Activated gamma-delta T cell treated with anti-CD3 and anti-CD28 coated beads, Interleukin-2, amount 50 U/mL, for 16 hours (primary cell): ENCODE results near the gene GPR151.

Experiments used
- DNase-seq: peaks from one replicate; pipeline ENCODE4 v3.0.0-alpha.2; 2020; ENCODE audit warnings: low read depth

GPR151 gene

DNA sequence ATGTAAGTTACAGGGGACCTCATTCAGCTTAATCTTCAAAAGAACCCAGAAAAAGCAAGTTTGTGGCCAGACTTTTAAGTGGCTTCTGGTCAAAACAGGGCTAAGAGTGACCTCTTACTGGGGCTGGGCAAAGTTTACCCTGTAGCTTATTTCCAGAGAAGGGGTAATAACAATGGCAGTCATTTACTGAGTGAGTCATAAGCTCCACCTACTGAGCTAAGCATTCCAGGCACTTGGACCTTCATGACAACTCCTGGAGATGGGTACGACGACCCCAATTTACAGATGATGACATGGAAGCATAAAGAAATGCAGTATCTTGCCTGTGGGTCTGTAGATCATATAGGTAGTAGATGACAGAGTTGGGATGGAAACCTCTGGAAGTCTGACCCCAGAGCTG is 4.7 kb upstream of the GPR151 start:
- no peak for DNase-seq

DNA sequence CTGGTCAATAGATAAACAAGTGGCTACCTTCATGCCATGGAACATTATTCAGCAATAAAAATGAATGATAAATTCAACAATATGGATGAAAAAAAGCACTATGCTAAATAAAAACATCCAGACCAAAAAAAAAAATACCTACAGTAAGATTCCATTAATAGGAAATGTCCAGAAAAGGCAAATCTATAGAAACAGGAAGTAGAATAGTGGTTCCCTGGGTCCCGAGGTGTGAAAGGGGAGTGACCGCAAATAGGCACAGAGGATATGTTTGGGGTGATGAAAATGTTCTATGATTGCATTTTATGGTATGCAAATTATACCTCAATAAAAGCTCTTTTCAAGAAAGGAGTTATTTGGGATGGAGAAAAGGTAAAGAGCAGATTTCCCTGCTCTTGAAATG is 3.6 kb upstream of the GPR151 start:
- DNase-seq = no peak

DNA sequence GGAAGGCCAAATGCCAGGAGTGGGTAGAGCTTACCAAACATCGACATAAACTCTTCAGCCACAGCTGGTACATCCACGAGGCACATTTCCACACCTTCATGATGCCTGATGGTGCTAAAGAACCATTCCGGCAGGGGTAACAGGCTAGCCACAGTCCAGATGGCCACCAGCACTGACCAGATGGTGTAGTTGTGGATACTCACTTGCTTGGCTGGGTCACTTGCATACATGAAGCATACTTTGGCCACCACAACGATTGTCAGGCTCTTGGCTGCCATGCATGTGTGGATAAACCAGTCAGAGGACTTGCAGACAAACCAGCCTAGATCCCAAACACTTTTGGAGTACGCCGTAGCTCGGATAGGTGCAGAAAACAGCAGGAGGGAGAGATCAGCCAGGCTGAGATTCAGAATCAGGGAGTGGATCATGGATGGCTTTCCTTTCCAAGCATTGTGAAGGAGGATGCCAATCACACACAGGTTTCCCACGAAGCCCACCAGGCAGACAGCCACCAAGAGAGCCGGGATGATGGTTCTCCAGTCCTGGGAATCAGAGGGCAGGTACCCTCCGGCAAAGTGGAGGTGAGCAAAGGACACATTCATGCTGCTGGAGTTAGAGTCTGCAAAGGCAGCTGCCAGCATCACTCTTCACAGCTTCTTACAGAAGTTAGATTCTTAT is 378 bp downstream of the GPR151 start:
- no peak for DNase-seq

DNA sequence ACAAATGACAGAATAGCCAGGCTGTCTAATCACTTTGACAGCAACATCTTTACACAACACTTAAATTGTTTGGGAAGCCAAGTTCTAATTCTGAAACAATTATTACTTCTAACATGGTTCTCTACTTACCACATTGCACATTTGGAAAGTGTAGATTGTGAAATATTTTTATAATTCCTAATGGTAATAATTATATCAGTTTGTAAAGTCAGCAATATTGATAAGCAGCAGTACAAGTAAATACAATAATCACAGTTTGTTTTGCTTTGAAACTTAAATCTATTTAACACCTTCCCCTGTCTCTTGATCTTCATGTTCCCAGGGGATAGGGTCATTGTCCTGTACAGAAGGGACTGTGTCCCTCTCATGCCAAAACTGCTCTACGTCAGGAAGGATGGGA is 1.4 kb downstream of the GPR151 start:
- no peak for DNase-seq

DNA sequence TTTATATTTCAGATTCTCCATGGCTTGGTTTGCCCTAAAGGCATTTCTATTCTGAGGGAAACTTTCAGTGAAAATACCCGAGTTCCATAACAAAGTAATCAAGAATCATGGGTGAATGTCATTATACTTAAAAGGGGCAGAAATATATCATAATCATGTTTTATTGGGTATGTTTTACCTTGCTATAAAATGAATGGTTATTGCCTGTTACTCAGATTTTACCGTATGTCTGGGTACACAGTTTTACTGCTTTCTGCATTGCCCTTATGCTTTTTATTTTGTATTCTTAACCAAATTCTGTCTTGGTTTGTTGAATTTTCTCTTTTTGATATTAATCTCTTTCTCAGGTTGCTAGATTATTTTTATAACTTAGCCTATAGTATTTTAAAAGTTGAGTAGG is 2.5 kb downstream of the GPR151 start:
- no peak for DNase-seq

DNA sequence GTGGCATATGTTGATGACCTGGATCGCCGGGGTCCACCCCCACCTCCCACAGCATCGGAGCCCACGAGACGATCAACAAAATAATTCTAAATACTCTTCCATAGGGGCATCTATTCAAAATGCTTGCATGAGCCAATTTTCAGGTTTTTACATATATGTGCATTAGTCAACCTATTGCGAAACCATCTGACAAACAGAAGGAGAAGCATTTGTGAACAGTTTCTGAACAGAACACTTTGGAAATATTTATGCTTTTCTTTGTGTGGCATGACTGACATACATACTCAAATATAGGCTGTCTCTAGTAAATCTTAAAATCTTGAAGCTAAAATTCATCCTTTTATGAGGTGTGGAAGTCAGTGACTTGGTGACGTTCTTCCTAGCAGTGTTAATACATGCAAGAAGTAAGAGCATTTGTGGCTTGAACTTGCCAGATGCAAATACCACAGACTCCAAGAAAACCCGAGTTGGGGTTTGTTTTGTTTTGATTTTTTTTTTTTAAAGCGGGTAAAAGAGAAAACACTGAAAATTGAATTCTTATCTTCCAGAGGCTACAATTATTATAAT is 5.3 kb downstream of the GPR151 start:
- no peak for DNase-seq

DNA sequence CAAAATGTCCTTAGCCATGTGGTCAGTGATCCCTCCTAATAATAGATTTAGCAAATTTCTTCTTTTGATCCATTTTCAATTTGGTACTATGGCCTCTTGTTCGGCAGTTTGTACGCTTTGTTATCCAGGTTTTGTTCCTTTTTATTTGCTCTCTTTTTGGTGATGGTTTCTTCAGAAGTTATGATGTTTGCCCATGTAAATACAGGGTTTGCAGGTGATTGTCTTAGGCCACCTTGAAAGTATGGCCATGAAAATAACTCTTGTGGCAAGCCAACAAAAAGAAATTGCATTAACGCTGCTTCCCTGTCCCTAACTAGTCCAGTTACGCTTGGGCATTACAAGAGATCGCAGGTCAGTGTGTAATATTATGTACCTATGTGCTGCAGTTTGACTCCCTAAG is 8.6 kb downstream of the GPR151 start:
- DNase-seq = no peak

DNA sequence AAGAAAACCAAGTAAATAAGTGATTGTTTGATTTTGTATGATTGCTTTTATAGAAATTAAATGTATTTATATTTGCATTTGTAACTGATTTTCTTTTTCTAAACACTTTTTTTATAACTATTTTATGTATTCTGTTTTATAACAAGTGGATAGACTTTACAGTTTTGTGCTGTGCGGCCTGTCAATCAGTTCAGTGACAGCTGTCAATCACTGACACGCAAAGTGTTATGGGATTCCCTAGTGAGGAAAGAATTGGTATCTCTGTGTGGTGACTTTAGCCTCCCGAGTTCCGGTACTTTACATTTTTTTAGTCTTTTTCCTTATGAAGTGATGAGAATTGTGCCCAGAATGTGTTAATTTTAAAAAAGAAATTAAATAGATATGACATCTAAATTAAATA is 16.3 kb downstream of the GPR151 start:
- DNase-seq = no peak

DNA sequence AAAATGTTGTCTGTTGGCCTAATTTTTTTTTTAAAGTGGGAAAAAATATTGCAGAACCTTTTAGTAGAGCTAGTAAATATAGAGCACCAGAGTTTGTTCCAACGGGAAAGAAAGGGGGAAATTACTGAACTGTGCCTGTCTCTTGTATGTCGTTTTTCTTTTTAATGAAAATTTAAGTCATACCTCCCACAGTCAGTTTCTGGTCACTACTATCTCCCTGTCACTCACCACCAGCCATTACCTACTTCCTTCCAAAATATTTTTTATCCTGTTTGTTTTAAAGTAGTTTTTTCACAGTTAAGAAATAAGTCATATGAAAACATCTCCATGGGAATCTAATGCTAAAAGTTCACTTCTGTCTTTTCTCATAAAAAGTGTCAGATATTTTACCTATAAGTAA is 21.3 kb downstream of the GPR151 start:
- DNase-seq = no peak

DNA sequence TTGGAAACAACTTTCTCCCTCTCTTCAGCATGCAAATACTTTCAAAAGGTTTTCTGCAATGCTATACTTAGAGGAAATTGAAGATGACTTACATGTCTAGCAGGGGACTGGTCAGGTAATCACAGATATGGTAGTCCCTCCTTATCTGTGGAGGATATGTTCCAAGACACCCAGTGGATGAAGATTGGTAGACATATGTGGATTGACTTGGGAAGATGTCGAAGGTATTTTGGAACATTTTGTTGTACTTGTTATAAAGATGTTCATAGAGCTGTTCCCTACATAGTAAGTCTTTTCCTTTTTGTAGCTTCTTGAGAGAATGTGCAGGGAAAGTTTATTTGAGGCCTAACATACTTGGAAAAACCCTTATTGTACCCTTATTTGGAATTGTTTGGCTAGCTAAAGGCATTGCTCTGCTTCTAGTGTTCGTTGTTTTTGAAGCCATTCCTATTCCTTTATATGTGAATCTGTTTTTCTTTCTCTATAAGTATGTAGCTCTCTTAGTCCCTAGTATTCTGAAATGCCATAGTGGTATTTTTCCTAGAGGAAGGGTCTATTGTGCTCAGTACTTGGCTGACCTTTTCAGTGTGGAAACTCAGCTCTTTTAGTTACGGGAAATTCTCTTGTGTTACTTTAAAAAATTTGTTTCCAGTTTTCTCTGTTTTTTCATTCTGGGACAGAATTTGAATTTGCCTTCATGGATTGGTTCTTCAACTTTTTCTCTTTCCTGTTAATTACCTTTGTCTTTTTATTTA is 25.7 kb downstream of the GPR151 start:
- no peak for DNase-seq

DNA sequence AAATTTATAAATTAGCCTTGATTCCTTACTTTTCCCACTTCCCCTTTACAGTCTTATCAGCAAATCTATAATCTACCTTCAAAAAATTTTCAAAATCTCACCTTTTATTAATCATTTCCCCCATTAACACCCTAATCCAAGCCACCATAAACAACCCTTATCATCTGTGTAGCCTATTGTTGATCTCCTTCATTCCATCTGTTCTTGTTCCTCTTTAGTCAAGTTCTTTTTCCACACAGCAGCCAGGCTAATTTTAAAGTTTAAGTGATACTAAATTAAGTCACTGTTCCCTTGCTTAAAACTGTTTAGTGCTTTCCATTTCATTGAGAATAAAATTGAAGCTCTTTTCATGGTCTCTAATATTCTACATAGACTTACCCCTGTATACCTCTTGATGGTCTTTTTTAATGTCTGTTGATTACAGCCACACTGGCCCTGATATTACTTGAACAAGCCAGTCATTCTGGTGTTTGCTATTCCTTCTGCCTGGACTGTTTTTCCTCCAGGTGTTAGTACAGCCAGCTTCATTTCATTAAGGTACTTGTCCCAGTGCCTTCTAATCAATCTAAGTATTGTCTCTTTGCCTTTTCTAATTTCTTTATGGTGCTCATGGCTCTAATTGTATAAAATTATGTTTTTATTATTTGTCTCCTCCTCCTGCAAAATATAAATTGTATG is 31.1 kb downstream of the GPR151 start:
- no peak for DNase-seq

DNA sequence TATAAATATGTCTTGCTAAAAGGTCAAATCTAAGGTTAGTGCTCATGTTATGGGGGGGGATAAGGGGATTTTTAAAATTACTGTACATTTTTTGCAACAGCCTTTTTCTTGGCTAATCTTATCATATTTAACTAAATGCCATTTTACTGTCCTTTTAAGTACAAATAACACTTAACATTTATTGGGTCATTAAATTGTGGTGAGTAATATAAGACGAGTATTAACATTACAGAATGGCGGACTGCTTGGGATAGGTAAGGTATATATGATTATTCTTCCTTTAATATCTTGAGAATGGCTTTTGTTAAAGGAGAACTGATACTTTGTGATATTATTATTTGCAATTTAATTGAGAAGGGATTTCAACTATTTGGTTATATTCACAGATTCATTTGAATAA is 33.2 kb downstream of the GPR151 start:
- no peak for DNase-seq

DNA sequence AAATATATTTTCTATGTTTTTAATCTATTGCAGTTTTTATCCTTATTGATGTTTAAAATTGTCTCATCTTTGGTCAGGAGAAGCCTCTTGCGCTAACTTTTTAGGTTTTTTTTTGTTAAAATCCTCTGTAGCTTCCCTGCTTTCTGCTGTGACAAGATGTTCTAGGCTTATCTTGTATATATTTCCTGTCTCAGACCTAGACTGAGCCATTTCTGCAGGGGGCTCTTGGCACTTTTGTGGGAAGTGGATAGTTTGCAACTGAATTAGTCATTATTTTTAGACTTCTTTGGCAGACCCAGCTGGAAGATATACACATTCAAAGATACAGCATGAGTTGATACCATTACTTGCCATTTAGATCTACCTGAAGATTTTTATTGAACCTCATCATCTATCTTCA is 40.1 kb downstream of the GPR151 start:
- no peak for DNase-seq

DNA sequence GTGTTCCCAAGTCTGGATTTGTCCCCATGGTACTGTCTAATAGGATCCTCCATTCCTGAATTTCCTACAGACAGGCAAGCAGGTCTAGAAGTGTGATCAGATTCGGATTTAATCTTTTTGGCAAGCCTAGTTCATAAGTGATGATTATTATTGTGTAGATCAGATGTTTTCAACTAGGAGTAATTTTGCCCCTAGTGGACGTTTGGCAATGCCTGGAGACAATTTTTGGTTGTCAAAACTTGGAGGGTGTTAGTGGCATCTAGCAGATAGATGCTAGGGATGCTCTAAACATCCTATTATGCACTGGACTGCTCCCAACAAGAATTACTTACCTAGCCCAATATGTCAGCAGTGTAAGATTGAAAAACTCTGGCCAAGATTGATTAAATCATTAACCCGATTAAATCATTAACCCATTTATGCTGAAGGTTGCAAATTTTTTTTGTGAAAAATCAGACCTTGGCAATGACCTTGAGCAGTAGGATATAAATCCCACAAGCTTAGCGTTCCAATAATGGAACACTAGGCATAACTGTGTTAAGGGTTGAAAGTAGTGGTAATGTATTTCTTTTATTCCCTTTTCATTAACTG is 40.7 kb downstream of the GPR151 start:
- no peak for DNase-seq

DNA sequence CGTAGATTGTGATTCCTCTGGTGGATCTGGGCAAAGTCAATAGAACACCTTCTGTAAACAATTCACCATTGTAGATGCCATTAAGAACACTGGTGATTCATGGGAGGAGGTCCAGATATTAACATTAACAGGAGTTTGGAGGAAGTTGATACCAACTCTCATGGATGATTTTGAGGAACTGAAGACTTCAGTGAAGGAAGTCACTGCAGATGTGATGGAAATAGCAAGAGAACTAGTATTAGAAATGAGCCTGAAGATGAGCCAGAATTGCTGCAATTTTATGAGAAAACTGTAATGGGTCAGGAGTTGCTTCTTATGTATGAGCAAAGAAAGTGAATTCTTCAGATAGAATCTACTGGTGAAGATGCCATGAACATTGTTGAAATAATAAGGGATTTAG is 41.9 kb downstream of the GPR151 start:
- no peak for DNase-seq

DNA sequence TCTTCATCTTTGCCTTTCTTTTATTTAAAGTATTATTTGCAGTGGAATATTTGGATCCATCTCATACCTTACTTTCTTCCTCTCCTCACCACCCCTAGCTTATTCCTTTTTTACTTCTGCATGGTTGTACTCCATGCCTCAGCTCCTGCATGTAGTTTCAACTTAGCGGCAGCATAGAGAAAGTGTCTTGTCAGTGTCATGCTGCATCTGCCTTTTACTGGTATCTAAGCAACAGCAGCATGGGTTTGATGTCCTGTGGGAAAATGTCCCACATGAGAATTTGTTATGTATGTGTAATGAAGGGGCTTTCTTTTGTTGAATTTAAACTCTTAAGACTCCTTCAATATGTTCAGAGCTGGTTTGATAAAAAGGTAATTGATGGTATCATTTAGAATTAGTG is 48.2 kb downstream of the GPR151 start:
- DNase-seq = no peak

DNA sequence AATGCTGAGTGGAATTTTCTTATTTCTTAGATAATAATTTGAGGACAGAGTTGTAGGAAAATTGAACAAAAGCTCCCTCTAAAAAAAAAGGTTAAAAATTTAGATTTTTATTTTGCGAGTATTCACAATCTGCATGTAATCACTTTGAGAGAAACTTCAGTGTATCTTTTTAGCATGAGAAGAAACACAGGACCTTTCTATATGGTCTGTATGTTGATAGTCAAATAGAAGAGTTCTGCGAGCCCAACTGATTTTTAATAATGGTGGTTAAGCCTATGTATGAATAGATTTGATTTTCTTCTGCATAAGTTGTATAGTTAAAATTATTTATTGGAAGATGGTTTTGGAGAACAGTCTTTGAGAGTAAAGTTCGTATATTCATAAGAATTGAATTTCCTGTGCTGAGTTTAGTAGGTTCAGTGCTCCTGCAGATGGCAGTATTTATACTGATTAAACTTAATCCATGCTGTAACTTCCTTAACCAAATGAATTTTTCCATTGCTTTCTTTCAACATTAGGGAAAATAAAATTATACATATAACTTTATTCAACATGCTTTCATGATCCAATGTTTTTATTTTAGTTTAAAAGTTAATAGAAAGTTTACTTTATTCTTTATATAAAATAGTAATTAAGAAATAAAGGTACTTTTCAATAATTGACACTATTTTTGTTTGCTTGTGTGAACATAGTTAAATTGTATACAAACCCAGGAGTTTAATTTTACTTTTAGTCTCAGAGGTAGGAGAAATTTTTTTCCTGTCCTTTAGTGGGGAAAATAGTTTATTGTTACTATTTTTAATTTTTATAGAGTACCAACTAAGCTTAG is 49.3 kb downstream of the GPR151 start:
- DNase-seq = no peak

DNA sequence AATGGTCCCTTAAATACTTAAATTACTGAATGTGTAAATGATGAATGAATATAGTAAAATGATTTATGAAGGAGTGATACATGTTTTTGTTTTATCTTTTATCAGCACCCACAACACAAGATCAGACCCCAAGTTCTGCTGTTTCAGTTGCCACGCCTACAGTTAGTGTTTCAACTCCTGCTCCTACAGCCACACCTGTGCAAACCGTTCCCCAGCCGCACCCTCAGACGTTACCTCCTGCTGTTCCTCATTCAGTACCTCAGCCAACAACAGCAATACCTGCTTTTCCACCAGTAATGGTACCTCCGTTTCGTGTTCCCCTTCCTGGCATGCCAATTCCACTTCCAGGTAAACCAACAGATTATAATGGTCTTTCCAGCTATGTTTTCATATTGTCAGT is 52.5 kb downstream of the GPR151 start:
- no peak for DNase-seq
